A673 (cell line): ENCODE results near the gene PTCH2.

ENCODE experiments used
- CTCF ChIP-seq: fragments of 300-800, 200-600 bp; sonication (generic); conservative IDR thresholded peaks from 2 replicates; pipeline ENCODE4 v1.5.1; 2017; ENCODE audit warnings: low read depth, mild to moderate bottlenecking, antibody characterized with exemption, low read length, moderate library complexity, mixed read lengths
- EZH2 ChIP-seq: fragments of 200-600 bp; sonication (generic); IDR thresholded peaks from 2 replicates; pipeline ENCODE4 v1.6.1; 2017; ENCODE audit warnings: borderline replicate concordance, low read depth, mild to moderate bottlenecking, mixed read lengths, antibody characterized with exemption, low read length; ENCODE audit not compliant: poor library complexity, severe bottlenecking

DNA sequence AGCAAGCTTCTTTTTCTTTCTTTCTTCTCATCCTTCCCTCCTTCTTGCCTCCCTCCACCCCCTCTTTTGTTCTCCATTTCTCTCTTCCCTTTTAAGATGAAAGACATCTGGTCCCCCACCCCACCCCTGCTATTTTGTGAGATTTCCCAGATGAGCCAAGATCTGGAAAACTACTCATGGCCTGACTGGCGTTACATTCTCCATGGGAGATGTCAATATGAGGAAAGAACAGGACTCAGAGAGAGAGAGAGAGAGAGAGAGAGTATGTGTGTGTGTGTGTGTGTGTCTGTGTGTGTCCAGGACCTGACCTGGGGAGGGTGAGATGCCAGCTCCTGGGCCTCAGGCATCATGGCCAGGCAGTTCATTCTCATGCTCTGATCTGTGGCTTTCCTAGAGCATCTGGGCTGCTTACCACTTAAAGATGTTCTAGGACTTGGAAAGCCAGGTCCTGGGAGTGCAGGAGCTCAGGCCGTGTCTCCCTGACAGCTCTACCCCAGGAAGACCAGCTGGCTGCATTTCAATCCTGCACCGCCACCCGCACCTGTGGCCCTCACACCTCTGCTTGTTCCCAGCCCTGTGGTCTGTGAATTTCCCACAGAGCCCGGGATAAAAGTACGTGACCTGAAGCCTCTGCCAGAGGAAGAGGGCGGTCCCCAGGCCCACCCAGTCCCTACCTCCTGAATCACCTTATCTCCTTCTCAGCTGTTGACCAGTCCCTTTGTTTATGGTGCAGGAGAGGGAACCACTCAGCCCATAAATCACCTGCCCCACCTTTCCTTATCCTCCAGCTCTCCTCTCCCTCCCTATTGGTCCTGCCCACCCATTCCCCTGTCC is 51.9 kb downstream of the PTCH2 start:
- TF ChIP-seq CTCF (no peak), EZH2 (no peak)
